Panc1 (cell line): ENCODE measurements around the gene MTHFD1L.

ENCODE experiments used
- CTCF ChIP-seq: fragments of 450-650 bp; IDR thresholded peaks from 2 replicates; pipeline ENCODE4 v1.5.1; 2017; ENCODE audit warnings: mild to moderate bottlenecking
- POLR2AphosphoS5 ChIP-seq: IDR thresholded peaks from 2 replicates; pipeline ENCODE4 v1.6.1; 2012; ENCODE audit warnings: mild to moderate bottlenecking, low read depth, low read length, moderate library complexity

GRCh38 chr6:150928882-150929281 is 63.4 kb downstream of the MTHFD1L start:
- TF ChIP-seq CTCF (peak; percentile 64), POLR2AphosphoS5 (no peak)
